PFSK-1 (cell line): ENCODE data around the gene ZSCAN5A.

Source experiments
- FOXP2 ChIP-seq: optimal IDR thresholded peaks from 2 replicates; pipeline ENCODE3; 2011; ENCODE audit warnings: borderline replicate concordance, control low read depth, inconsistent platforms; ENCODE audit not compliant: insufficient read depth; ENCODE audit errors: extremely low read length, extremely low read depth
- POLR2AphosphoS5 ChIP-seq: IDR thresholded peaks from 2 replicates; pipeline ENCODE4 v1.6.1; 2012; ENCODE audit warnings: low read depth, mild to moderate bottlenecking, control low read depth, low read length, moderate library complexity
- SIN3A ChIP-seq: IDR thresholded peaks from 2 replicates; pipeline ENCODE4 v1.6.1; 2012; ENCODE audit warnings: mild to moderate bottlenecking, low read length, moderate library complexity, borderline replicate concordance; ENCODE audit not compliant: insufficient read depth
- TAF1 ChIP-seq: IDR thresholded peaks from 2 replicates; pipeline ENCODE4 v1.6.1; 2012; ENCODE audit warnings: low read length, control low read depth, borderline replicate concordance; ENCODE audit not compliant: insufficient read depth
- TF ChIP-seq, protein P1 (sequence below), 2 experiments: IDR thresholded peaks; 2 replicates each; pipeline versions ENCODE4 v1.6.1 to v1.8.0; 2011 to 2012; ENCODE audit warnings: low read depth in 2 of 2, low read length in 2 of 2, control low read depth in 1 of 2, inconsistent platforms in 1 of 2, mild to moderate bottlenecking in 1 of 2, moderate library complexity in 1 of 2; ENCODE audit not compliant: insufficient read depth in 1 of 2

The ZSCAN5A gene

DNA sequence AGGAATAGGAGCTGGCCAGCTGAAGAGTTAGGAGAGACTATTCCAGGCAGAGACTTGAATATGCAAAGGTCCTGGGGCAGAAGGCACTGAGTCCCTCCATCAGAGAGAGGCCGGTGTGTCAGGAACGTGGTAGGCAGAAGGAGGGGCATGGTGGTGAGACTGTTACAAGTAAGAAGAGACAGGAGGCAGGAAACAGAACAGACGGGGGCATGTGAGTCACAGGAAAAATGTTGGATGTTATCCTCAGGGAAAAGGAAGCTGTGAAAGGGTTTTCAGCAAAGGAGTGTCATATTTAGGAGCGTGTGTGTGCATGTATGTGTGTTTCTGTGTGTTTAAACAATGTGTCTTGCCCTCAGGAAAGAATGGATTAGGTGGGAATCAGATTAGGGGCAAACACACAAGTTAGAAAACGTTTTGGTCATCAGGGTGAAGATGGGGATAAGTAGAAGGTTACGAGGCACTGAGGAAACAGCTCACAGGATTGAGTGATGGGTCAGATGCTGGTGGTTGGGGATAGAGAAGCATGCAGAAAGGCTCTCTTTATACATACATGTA is 41.0 kb downstream of the ZSCAN5A start:
- TF ChIP-seq SIN3A: 0 out of 2 replicates have a peak, but pooled peaks have one; percentile 57
- TF ChIP-seq POLR2AphosphoS5: no peak

DNA sequence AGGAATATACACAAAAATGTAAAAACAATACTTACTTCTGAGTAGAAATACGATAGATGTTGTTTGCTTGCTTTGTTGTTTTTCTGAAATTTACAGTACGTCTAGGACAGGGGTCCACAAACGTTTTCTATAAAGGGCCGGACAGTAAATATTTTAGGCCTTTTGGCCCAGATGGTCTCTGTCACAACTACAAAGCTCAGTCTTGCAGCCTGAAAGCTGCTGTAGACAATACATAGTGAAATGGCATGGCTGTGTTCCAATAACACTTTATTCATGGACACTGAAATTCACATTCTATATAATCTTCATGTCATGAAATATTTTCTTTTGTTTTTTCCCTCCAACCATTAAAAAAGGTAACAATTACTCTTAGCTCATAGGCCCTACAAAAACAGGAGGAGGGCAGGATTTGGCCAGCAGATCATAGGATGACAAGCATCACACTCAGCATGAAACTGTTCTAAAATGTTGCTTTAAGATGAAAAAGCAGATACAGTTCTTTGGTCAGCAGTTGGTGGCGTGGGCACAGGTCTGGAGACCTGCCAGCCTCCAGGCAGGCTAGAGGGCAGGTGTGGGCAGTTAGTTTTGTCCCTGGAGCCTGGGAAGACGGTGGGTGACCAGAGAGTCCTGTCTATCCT is 42.4 kb downstream of the ZSCAN5A start, which contains the start of gene EDDM13:
TSS of gene EDDM13 (plus strand) at position 588 of the 638 bp plus-strand sequence. CDS start 87 bp downstream, outside the sequence.
- TF ChIP-seq, protein P1, sequence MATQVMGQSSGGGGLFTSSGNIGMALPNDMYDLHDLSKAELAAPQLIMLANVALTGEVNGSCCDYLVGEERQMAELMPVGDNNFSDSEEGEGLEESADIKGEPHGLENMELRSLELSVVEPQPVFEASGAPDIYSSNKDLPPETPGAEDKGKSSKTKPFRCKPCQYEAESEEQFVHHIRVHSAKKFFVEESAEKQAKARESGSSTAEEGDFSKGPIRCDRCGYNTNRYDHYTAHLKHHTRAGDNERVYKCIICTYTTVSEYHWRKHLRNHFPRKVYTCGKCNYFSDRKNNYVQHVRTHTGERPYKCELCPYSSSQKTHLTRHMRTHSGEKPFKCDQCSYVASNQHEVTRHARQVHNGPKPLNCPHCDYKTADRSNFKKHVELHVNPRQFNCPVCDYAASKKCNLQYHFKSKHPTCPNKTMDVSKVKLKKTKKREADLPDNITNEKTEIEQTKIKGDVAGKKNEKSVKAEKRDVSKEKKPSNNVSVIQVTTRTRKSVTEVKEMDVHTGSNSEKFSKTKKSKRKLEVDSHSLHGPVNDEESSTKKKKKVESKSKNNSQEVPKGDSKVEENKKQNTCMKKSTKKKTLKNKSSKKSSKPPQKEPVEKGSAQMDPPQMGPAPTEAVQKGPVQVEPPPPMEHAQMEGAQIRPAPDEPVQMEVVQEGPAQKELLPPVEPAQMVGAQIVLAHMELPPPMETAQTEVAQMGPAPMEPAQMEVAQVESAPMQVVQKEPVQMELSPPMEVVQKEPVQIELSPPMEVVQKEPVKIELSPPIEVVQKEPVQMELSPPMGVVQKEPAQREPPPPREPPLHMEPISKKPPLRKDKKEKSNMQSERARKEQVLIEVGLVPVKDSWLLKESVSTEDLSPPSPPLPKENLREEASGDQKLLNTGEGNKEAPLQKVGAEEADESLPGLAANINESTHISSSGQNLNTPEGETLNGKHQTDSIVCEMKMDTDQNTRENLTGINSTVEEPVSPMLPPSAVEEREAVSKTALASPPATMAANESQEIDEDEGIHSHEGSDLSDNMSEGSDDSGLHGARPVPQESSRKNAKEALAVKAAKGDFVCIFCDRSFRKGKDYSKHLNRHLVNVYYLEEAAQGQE (IDR thresholded peaks at IDR 0.05; ENCODE audit: insufficient read depth in 1 of 2, low read depth in 2 of 2, low read length in 2 of 2): no peak
- TF ChIP-seq TAF1 (no peak), POLR2AphosphoS5 (no peak), SIN3A (no peak), FOXP2 (no peak)

GRCh38 chr19:56271151-56271550 is 43.5 kb downstream of the ZSCAN5A start:
- TF ChIP-seq, protein P1 (IDR thresholded peaks at IDR 0.05; ENCODE audit: insufficient read depth in 1 of 2, low read depth in 2 of 2, low read length in 2 of 2): no peak
- TF ChIP-seq POLR2AphosphoS5: no peak
- TF ChIP-seq TAF1: no peak
- TF ChIP-seq SIN3A: no peak
- no peak for TF ChIP-seq FOXP2

DNA sequence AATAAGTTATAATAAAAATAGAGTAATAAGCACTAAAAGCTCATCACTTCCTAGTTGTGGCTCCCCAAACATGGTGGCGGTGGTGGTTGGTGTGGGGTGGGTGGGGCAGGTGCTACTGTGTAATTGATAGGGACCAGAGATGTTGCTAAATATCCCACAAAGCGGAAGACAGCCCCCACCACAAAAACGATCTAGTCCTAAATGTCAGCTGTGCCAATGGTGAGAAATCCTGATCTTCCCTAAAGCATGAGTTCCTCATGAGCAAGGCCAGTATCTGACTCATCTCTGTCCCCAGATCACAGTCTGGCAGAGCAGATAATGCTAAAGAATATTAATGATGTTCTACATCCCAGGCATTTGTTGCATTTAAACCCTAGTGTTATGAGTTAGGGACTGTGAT is 44.0 kb downstream of the ZSCAN5A start:
- TF ChIP-seq, protein P1 (IDR thresholded peaks at IDR 0.05; ENCODE audit: insufficient read depth in 1 of 2, low read depth in 2 of 2, low read length in 2 of 2): no peak
- no peak for TF ChIP-seq TAF1
- TF ChIP-seq FOXP2: no peak
- no peak for TF ChIP-seq POLR2AphosphoS5
- no peak for TF ChIP-seq SIN3A

DNA sequence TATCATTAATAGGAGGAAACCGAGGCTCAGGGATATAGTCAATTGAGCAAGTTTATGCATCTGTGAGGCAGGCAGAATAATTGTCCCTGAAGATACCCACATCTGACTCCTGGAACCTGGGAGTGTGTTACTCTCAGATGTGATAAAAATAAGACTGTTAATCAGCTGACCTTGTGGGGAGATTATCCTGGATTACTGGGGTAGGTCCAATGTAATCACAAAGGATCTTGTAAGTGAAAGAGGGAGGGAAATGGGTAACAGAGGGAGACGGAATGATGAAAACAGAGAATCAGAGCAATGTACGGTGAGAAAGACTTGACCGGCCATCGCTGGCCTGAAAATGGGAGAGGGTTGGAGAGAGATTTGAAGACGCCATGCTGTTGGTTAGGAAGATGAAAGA is 45.3 kb downstream of the ZSCAN5A start:
- TF ChIP-seq, protein P1 (IDR thresholded peaks at IDR 0.05; ENCODE audit: insufficient read depth in 1 of 2, low read depth in 2 of 2, low read length in 2 of 2): no peak
- TF ChIP-seq SIN3A (no peak), TAF1 (no peak), FOXP2 (no peak)
